Breast epithelium (tissue), 3 donors: ENCODE measurements around the gene COL25A1.

Experiments
- POLR2A ChIP-seq: fragments of 450-650 bp; IDR thresholded peaks from one replicate; pipeline ENCODE4 v1.6.1; 2016; ENCODE audit warnings: antibody characterized with exemption, mild to moderate bottlenecking, moderate library complexity
- POLR2AphosphoS5 ChIP-seq, 3 donors: sonication (generic); formaldehyde crosslinking; IDR thresholded peaks; one replicate each; pipeline ENCODE4 v1.6.1; 2017; ENCODE audit warnings: antibody characterized with exemption in 3 of 3
- TF ChIP-seq, protein P1 (sequence below), 3 donors: fragments of 450-650 bp; IDR thresholded peaks; one replicate each; pipeline ENCODE4 v1.5.1; 2016 to 2017; ENCODE audit warnings: antibody characterized with exemption in 3 of 3, mild to moderate bottlenecking in 3 of 3, moderate library complexity in 3 of 3

- TF ChIP-seq, protein P1, sequence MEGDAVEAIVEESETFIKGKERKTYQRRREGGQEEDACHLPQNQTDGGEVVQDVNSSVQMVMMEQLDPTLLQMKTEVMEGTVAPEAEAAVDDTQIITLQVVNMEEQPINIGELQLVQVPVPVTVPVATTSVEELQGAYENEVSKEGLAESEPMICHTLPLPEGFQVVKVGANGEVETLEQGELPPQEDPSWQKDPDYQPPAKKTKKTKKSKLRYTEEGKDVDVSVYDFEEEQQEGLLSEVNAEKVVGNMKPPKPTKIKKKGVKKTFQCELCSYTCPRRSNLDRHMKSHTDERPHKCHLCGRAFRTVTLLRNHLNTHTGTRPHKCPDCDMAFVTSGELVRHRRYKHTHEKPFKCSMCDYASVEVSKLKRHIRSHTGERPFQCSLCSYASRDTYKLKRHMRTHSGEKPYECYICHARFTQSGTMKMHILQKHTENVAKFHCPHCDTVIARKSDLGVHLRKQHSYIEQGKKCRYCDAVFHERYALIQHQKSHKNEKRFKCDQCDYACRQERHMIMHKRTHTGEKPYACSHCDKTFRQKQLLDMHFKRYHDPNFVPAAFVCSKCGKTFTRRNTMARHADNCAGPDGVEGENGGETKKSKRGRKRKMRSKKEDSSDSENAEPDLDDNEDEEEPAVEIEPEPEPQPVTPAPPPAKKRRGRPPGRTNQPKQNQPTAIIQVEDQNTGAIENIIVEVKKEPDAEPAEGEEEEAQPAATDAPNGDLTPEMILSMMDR (IDR thresholded peaks at IDR 0.05) = no peak
- TF ChIP-seq POLR2A (no peak), POLR2AphosphoS5 (IDR thresholded peaks at IDR 0.05) (no peak)
Measured at GRCh38 chr4:109350121-109350520, 47.7 kb upstream of the COL25A1 start.
